Endothelial cell of umbilical vein (primary cell): ENCODE measurements around the gene MITF. TPM values are rescaled to one million over a fixed set of nuclear protein-coding genes. Genes with fewer than 3 reads are reported as not detected.

Source experiments
- BruUV-seq: library from RNA; stranded (reverse); fragments of 400-500 nt; replicated peaks from 2 replicates; lab custom pipeline; 2021; lab: Mats Ljungman, UMichigan
- CTCF ChIA-PET: fragments of 300-600, 350-600 bp; sonication (Branson Sonifier 250); formaldehyde crosslinking; loops from one replicate; lab custom pipeline; 2021; ENCODE audit warnings: antibody characterized with exemption, inconsistent platforms; lab: Charles Lee
- POLR2A ChIA-PET: fragments of 300-600, 350-600 bp; sonication (Branson Sonifier 250); formaldehyde crosslinking; loops from one replicate; lab custom pipeline; 2021; ENCODE audit warnings: antibody characterized with exemption, inconsistent platforms; lab: Charles Lee
- DNase-seq: peaks from one replicate; pipeline ENCODE4 v3.0.0-alpha.2; 2011; ENCODE audit warnings: low read depth, low spot score
- FAIRE-seq: peaks from 2 replicates; lab custom pipeline; 2011; peaks lifted over from hg19 to GRCh38; lab: Jason Lieb, UNC
- H2AFZ ChIP-seq: 2 replicates; pipeline ENCODE4 v1.6.0; 2012; ENCODE audit warnings: low read depth, low read length, control low read depth, inconsistent platforms
- H3K27ac ChIP-seq: 2 replicates; pipeline ENCODE4 v1.5.1; 2011; ENCODE audit warnings: low read depth, mild to moderate bottlenecking, control low read depth, low read length, moderate library complexity; ENCODE audit not compliant: insufficient read depth
- H3K27me3 ChIP-seq, 2 experiments: 2 replicates each; pipeline versions ENCODE4 v1.6.0 to v1.6.1; 2011; ENCODE audit warnings: low read length in 2 of 2, mixed read lengths in 1 of 2; ENCODE audit not compliant: control insufficient read depth in 2 of 2, insufficient read depth in 2 of 2
- H3K36me3 ChIP-seq, 2 experiments: 2 replicates in 1 of 2; 3 replicates in 1 of 2; pipeline ENCODE4 v1.5.1; 2011; ENCODE audit warnings: low read length in 2 of 2, mild to moderate bottlenecking in 1 of 2, moderate library complexity in 1 of 2; ENCODE audit not compliant: control insufficient read depth in 2 of 2, insufficient read depth in 2 of 2; ENCODE audit errors: extremely low read depth in 1 of 2
- H3K4me1 ChIP-seq: 3 replicates; pipeline ENCODE4 v1.5.1; 2011; ENCODE audit warnings: mild to moderate bottlenecking, low read length; ENCODE audit not compliant: control insufficient read depth, insufficient read depth; ENCODE audit errors: extremely low read depth
- H3K4me2 ChIP-seq: 2 replicates; pipeline ENCODE4 v1.6.1; 2011; ENCODE audit warnings: low read length, control low read depth, mixed read lengths; ENCODE audit not compliant: insufficient read depth
- H3K4me3 ChIP-seq, 3 experiments: fragments of 200-600 bp in 1 of 3; sonication (generic), shearing (Covaris generic) in 1 of 3; replicated peaks in 1 of 3; 2 replicates each; pipeline ENCODE4 v1.5.1; 2011 to 2016; ENCODE audit warnings: control low read depth in 3 of 3, low read length in 3 of 3, mild to moderate bottlenecking in 2 of 3, inconsistent platforms in 1 of 3, low read depth in 1 of 3, moderate library complexity in 1 of 3; ENCODE audit not compliant: insufficient read depth in 1 of 3
- H3K79me2 ChIP-seq: 2 replicates; pipeline ENCODE4 v1.6.0; 2012; ENCODE audit warnings: low read length, inconsistent platforms; ENCODE audit not compliant: control insufficient read depth, insufficient read depth
- H3K9ac ChIP-seq: replicated peaks from 2 replicates; pipeline ENCODE3; 2011; ENCODE audit warnings: low read length, control low read depth; ENCODE audit not compliant: insufficient read depth; ENCODE audit errors: extremely low read depth
- H3K9me1 ChIP-seq: replicated peaks from 3 replicates; pipeline ENCODE4 v1.6.0; 2011; ENCODE audit warnings: mild to moderate bottlenecking, low read length; ENCODE audit not compliant: control insufficient read depth, insufficient read depth; ENCODE audit errors: extremely low read depth
- H3K9me3 ChIP-seq: replicated peaks from 2 replicates; pipeline ENCODE4 v1.5.1; 2012; ENCODE audit warnings: low read length, inconsistent platforms; ENCODE audit not compliant: control insufficient read depth, insufficient read depth
- H4K20me1 ChIP-seq: replicated peaks from 2 replicates; pipeline ENCODE3; 2011; ENCODE audit warnings: mild to moderate bottlenecking, low read length; ENCODE audit not compliant: control insufficient read depth, insufficient read depth; ENCODE audit errors: extremely low read depth
- CTCF ChIP-seq, 2 donors: IDR thresholded peaks; 1 replicate in 1 of 2; 2 replicates in 1 of 2; pipeline ENCODE4 v1.5.1; 2011; ENCODE audit warnings: low read length in 2 of 2, mild to moderate bottlenecking in 2 of 2, moderate library complexity in 2 of 2, control low read depth in 1 of 2, inconsistent platforms in 1 of 2, low read depth in 1 of 2; ENCODE audit not compliant: insufficient read depth in 1 of 2; ENCODE audit errors: extremely low read depth in 1 of 2
- EZH2 ChIP-seq: IDR thresholded peaks from 2 replicates; pipeline ENCODE4 v1.6.1; 2012; ENCODE audit warnings: borderline replicate concordance, low read depth, mild to moderate bottlenecking, moderate library complexity, low read length, inconsistent platforms; ENCODE audit not compliant: severe bottlenecking
- FOS ChIP-seq: IDR thresholded peaks from 2 replicates; pipeline ENCODE4 v1.6.1; 2011; ENCODE audit warnings: mild to moderate bottlenecking, low read length, moderate library complexity, borderline replicate concordance; ENCODE audit not compliant: insufficient read depth
- GATA2 ChIP-seq: IDR thresholded peaks from 2 replicates; pipeline ENCODE4 v1.7.0; 2011; ENCODE audit warnings: low read depth, mild to moderate bottlenecking, moderate library complexity, mixed read lengths, low read length; ENCODE audit not compliant: insufficient read length, insufficient read depth
- JUN ChIP-seq: IDR thresholded peaks from 2 replicates; pipeline ENCODE4 v1.6.1; 2011; ENCODE audit warnings: borderline replicate concordance, low read depth; ENCODE audit not compliant: insufficient read length, insufficient read depth
- MAX ChIP-seq: IDR thresholded peaks from 2 replicates; pipeline ENCODE4 v1.6.1; 2011; ENCODE audit not compliant: insufficient read depth, insufficient read length
- MYC ChIP-seq: IDR thresholded peaks from one replicate; pipeline ENCODE4 v1.6.1; 2011; ENCODE audit warnings: mild to moderate bottlenecking, low read depth, low read length
- POLR2A ChIP-seq: IDR thresholded peaks from 2 replicates; pipeline ENCODE4 v1.6.1; 2012; ENCODE audit warnings: low read depth, mild to moderate bottlenecking, control low read depth, low read length
- dilution Hi-C: fragments of 300-500 bp; cut with MboI; formaldehyde crosslinking; loops from one replicate; pipeline ENCODE4 v1.15.0; 2019; ENCODE audit warnings: low sequenced_read_pairs; ENCODE audit not compliant: extremely low pct_ligation_motif_present
- intact Hi-C: fragments of 100-400 bp; cut with micrococcal nuclease; formaldehyde crosslinking; loops from one replicate; pipeline ENCODE4 v1.10.0; 2022
- polyA plus RNA-seq, 4 experiments: library from polyadenylated mRNA; depleted of rRNA in 3 of 4; stranded (reverse) in 3 of 4; unstranded in 1 of 4; fragments of >200 nt; gene quantifications; 2 replicates each; pipeline versions ENCODE4 v1.2.1 to v1.2.3, GENCODE V29; 2011 to 2012; ENCODE audit warnings: missing spikeins in 1 of 4
- total RNA-seq: library from RNA; stranded (reverse); gene quantifications from 2 replicates; pipeline ENCODE4 v1.2.3, GENCODE V29; 2021

Gene MITF
- total and polyA plus RNA-seq, 2 donors (not counting 3 experiments of a cell fraction or from before 2014, with no cell fraction given): 1.6 to 2.5 TPM

- no peak for TF ChIP-seq GATA2
- Histone ChIP-seq H3K27me3 (no peaks in the 10 kb centered on the region), H3K9me3 (no peaks in the 10 kb centered on the region), H3K27ac (no peak overlapping the region), H3K4me3 (no peak overlapping the region), H3K79me2 (no peaks in the 10 kb centered on the region), H3K4me1 (peaks cover 19% of the 10 kb centered on the region), H3K36me3 (no peaks in the 10 kb centered on the region), H3K9me1 (no peaks in the 10 kb centered on the region), H3K4me2 (no peak overlapping the region), H2AFZ (no peak overlapping the region), H4K20me1 (no peaks in the 10 kb centered on the region), H3K9ac (no peak overlapping the region)
- FAIRE-seq: no peak
- intact Hi-C loops (no loop called here), dilution Hi-C loops (no loop called here)
- DNase-seq: no peak
- ChIA-PET POLR2A (no interaction called here), CTCF (no interaction called here)
- no TSS peak for BruUV-seq
Observed at GRCh38 chr3:69888040-69888942, 149.0 kb downstream of the MITF start.

GRCh38 chr3:69888943-69889315, 149.7 kb downstream of the MITF start:
- DNase-seq (no peak), FAIRE-seq (no peak)
- H3K79me2 ChIP-seq: no peaks in the 10 kb centered on the region
- H3K9me1 ChIP-seq: no peaks in the 10 kb centered on the region
- TF ChIP-seq EZH2 (no peak), POLR2A (no peak), FOS (no peak), JUN (no peak), CTCF (IDR thresholded peaks at IDR 0.05; ENCODE audit: extremely low read depth in 1 of 2, insufficient read depth in 1 of 2, low read depth in 1 of 2, low read length in 2 of 2) (no peak), MYC (no peak), MAX (no peak)
- H4K20me1 ChIP-seq: no peaks in the 10 kb centered on the region
- no peak overlapping the region for H3K27ac ChIP-seq
- peaks cover 19% of the 10 kb centered on the region for H3K4me1 ChIP-seq
- dilution Hi-C loops (no loop called here), intact Hi-C loops (no loop called here)
- no peaks in the 10 kb centered on the region for H3K36me3 ChIP-seq
- H3K9ac ChIP-seq: no peak overlapping the region
- H2AFZ ChIP-seq: no peak overlapping the region
- no peak overlapping the region for H3K4me3 ChIP-seq
- no peaks in the 10 kb centered on the region for H3K27me3 ChIP-seq
- no TSS peak for BruUV-seq
- CTCF ChIA-PET: no interaction called here
- no peak overlapping the region for H3K4me2 ChIP-seq
- no peaks in the 10 kb centered on the region for H3K9me3 ChIP-seq
- POLR2A ChIA-PET: no interaction called here
